Colon (tissue), 2 donors: Measurements from ENCODE around the gene CFAP77.

Experiments used
- FAIRE-seq: peaks from 2 replicates; lab custom pipeline; 2012; peaks lifted over from hg19 to GRCh38; lab: Jason Lieb, UNC
- donor health status: control.
- donor health status: control.

Gene CFAP77

GRCh38 chr9:132517815-132518550, 108.0 kb downstream of the CFAP77 start:
- FAIRE-seq = no peak

GRCh38 chr9:132518626-132519025, 108.6 kb downstream of the CFAP77 start:
- no peak for FAIRE-seq

- FAIRE-seq = no peak
These were observed 109.0 kb downstream of the CFAP77 start for GRCh38 chr9:132519033-132519432.

GRCh38 chr9:132520612-132521011, 110.6 kb downstream of the CFAP77 start:
- FAIRE-seq = no peak

- FAIRE-seq = no peak
These were observed 115.5 kb downstream of the CFAP77 start for GRCh38 chr9:132525308-132526023.

GRCh38 chr9:132531195-132531594, 121.2 kb downstream of the CFAP77 start:
- no peak for FAIRE-seq

GRCh38 chr9:132531710-132532570, 121.9 kb downstream of the CFAP77 start:
- FAIRE-seq = no peak

GRCh38 chr9:132534832-132535231, 124.8 kb downstream of the CFAP77 start:
- no peak for FAIRE-seq

GRCh38 chr9:132536124-132536523, 126.1 kb downstream of the CFAP77 start:
- FAIRE-seq = no peak

- no peak for FAIRE-seq
These were observed 127.3 kb downstream of the CFAP77 start for GRCh38 chr9:132537352-132537751.

GRCh38 chr9:132538071-132538470, 128.1 kb downstream of the CFAP77 start:
- FAIRE-seq = no peak

GRCh38 chr9:132539096-132539495, 129.1 kb downstream of the CFAP77 start:
- no peak for FAIRE-seq

GRCh38 chr9:132541051-132541450, 131.0 kb downstream of the CFAP77 start:
- no peak for FAIRE-seq

GRCh38 chr9:132541870-132542830, 132.1 kb downstream of the CFAP77 start:
- FAIRE-seq = no peak

- FAIRE-seq = no peak
These were observed 133.2 kb downstream of the CFAP77 start for GRCh38 chr9:132543251-132543650.

GRCh38 chr9:132543960-132544359, 133.9 kb downstream of the CFAP77 start:
- no peak for FAIRE-seq

GRCh38 chr9:132545578-132545977, 135.6 kb downstream of the CFAP77 start:
- no peak for FAIRE-seq

- FAIRE-seq = no peak
These were observed 136.4 kb downstream of the CFAP77 start for GRCh38 chr9:132546148-132547051.

- no peak for FAIRE-seq
These were observed 137.0 kb downstream of the CFAP77 start for GRCh38 chr9:132547052-132547431.

- no peak for FAIRE-seq
These were observed 137.4 kb downstream of the CFAP77 start for GRCh38 chr9:132547436-132547835.
